HG02642 (cell line): ENCODE data around the gene NEDD4L.
"Not testable (repeated sequence)": the region's sequence is repeated elsewhere in the genome, so short reads cannot be mapped to it uniquely, and the experiment has no call there.

Source experiments
- ATAC-seq: cut with Tn5 transposase; IDR thresholded peaks from one replicate; pipeline ENCODE4 v1.9.1; 2021; ENCODE audit warnings: mild to moderate bottlenecking; ENCODE audit not compliant: unreplicated experiment, poor library complexity

NEDD4L gene

GRCh38 chr18:58251416-58251815 lies 207.4 kb downstream of the NEDD4L start:
- ATAC-seq, result no peak

- ATAC-seq, result no peak
Observed at GRCh38 chr18:58252166-58252565, 208.1 kb downstream of the NEDD4L start.

- no peak for ATAC-seq
Observed at GRCh38 chr18:58253318-58253717, 209.3 kb downstream of the NEDD4L start.

- no peak for ATAC-seq
Observed at GRCh38 chr18:58253871-58254270, 209.8 kb downstream of the NEDD4L start.

DNA sequence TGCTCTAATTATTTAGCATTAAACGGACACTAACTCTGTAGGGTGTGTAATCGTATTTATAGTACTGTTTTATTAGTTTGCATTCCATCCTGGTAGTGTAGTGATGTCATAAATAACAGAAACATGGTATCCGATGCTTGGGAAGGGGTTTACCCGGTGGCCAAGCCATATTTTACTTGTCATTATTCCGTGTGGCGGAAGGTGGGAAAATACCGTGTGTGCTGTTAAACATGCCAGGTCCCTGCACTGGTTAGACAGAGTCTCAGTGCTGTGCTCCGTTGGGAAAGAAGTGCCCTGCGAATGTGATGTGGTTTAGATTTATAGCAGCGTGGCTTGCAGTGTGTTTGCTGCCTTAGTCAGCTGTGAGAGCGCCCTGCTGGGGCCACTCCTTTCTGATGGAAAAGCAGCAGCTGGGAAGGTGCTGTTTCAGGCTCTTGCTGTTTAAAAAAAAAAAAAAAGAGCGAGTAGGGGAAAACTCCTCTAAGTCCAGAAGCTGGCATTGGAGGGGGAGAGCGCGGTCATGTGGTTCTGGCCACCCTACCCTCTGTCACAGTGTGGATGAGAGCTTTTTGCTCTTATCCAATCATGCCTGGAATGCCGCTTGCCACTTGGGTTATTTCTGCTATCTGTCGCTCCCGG lies 211.0 kb downstream of the NEDD4L start:
- no peak for ATAC-seq

DNA sequence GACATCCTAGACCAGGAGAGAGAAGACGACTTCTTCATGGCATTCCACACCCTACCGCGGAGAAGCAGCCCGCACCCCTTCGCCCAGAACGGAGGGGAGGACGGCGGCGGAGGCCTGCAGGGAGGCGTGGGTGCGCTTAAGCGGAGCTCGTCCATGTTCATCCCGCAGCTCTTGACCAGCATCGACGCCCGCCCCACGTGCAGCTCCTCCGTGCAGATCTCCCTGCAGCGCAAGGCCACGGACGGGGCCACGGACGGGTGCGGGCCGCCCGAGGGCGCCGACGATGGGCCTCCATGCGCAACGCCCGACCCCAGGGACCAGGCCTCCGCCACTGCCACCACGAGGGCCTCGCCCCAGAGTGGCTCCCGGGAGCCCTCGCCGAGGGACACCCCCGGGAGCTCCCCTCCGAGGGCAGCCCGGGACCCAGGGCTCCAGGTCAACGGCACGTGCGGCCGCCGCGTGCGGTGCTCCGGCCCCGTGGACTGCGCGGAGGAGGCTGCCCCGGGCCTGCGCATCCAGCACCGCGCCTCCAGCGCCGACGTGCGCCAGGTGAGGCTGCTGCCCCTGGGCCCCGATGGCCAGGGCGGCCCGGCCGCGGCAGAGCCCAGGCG lies 211.8 kb downstream of the NEDD4L start:
- no peak for ATAC-seq

DNA sequence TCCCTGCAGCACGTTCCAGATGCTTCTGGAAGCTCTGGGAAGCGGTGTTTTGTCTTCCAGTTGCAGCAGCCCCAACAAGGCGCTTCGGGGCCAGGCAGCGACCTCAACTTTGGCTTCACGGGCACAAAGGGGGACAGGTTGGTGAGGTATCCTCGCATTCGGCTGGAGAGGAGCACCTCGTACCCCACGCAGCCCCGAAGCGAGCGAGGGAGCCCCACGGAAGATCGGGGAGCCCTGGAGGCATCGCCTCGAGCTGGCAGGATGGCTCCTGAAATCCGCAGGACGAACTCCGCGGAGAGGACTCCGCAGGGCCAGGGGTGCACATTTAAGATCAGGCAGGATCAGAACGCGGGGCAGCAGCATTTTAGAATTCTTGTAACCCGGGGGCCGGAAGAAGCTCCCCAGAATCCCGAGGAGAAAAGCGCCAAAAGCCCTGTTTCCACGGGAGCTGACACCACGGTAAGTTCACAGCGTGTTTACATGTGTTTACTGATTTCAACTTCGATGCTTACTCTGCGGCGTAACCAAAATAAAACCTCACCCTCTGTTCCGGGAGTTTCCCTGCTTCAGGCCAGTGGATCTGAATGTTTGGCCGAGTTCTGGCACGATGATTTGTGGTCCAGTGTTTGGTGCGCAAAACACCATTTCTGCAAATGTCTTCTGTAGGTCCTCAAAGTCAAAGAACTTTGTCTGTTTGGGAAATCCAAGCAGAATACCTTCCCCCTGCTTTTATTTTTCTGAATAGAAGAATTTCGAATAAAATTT lies 212.5 kb downstream of the NEDD4L start:
- no peak for ATAC-seq

DNA sequence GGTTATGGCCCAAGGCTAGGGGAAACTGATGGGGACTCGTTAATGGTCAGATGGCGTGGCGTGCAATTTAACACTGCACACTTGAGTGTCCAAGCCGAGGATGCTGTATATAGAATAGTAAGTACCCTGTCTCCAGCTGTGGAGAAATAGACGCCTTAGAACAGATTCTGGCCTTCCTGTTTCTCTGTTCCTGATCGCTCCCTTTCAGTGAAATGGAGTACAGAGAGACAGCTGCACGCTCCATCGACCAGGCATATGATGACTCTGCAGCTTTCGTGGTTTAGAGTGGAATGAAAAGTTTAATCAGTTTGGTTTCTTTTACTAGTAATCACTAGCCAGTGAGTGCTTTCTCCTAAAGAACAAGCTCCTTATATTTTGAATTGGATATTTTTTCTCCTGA lies 213.4 kb downstream of the NEDD4L start:
- no peak for ATAC-seq

GRCh38 chr18:58258692-58259342 lies 214.8 kb downstream of the NEDD4L start:
- no peak for ATAC-seq

DNA sequence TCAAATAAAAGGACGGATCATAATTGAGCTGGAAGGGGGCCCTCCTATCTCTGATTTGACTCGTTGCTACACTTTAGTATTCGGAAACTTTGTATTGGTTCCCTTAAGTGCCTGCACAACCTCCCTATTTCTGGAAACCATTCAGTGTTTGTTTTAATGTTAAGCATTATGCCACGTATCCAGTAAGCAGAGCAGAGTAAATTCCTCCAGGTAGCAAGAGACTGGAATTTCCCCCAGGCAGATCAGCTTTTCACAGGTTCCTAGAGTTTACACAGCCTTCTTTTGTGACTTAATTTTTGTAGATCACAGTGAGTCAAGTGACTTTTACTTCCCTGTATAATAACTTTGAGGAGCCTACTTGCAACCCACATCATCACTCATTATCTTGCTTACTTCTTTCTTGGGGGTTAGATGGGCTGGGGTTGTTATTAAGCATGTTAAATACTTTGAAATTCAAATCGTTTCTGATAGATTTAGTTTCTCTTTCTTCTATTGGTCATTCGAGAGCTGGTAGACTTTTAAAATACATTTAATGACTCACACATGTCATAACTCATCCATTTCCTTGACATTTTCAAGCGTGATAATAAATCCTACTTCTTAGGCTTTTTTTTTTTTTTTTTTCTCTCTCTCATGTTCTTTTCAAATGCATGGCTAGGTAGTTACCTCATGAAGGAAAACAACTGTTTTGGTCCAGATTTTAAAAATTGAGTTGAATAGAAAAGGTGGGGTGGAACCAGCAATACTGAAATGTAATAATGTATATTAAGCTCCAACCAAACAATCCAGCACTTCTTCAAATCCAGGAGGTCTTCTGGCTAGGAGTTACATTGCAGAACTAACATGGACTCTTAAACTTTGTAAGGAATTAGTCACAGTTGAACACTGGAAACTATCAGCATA lies 219.3 kb downstream of the NEDD4L start:
- ATAC-seq, result no peak

GRCh38 chr18:58264075-58264474 lies 220.0 kb downstream of the NEDD4L start:
- ATAC-seq, result no peak

- ATAC-seq, result no peak
Observed at GRCh38 chr18:58264840-58265239, 220.8 kb downstream of the NEDD4L start.

GRCh38 chr18:58265489-58265888 lies 221.5 kb downstream of the NEDD4L start:
- not testable (repeated sequence) for ATAC-seq

GRCh38 chr18:58266291-58266690 lies 222.3 kb downstream of the NEDD4L start:
- no peak for ATAC-seq

DNA sequence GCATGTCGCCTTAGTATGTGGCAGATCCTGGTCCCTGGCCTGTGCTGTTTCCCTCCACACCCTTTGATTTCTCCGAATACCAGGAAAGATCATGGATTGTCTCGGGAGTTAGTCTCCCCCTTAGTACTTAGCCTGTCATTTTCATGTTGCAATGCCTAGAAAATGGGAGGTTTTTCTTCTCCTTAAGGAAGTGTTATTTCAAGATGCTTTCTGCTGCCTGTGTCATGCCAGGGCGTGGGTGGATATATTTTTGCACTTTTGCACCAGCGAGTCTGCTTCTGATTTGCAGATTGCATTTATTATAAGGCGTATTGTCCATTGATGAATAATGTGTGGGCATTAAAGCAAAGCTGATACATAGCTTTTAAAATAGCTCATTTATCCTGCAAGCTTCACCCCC lies 223.5 kb downstream of the NEDD4L start:
- ATAC-seq, result no peak

GRCh38 chr18:58268849-58269248 lies 224.8 kb downstream of the NEDD4L start:
- ATAC-seq, result no peak

GRCh38 chr18:58269931-58270330 lies 225.9 kb downstream of the NEDD4L start:
- ATAC-seq, result no peak

- ATAC-seq, result no peak
Observed at GRCh38 chr18:58270396-58270795, 226.4 kb downstream of the NEDD4L start.

GRCh38 chr18:58271770-58272169 lies 227.7 kb downstream of the NEDD4L start:
- no peak for ATAC-seq

DNA sequence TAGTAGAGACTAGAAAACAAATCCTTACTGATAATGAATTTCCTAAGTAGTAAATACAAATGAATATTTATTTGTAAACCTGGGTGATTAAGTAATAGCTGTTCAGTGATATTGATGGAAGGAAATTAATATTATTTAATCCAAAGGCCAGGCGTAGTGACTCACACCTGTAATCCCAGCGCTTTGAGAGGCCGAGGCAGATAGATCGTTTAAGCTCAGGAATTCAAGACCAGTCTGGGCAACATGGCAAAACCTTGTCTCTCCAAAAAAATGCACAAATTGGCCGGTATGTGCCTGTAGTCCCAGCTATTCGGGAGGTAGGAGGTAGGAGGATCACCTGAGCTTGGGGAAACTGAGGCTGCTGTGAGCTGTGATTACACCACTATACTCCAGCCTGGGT lies 228.2 kb downstream of the NEDD4L start:
- ATAC-seq, result no peak
